Endothelial cell of umbilical vein (primary cell): ENCODE data around the gene SELL.
"Not testable (repeated sequence)": the region's sequence is repeated elsewhere in the genome, so short reads cannot be mapped to it uniquely, and the experiment has no call there.

Experiments
- CTCF ChIP-seq, 2 donors: IDR thresholded peaks; 1 replicate in 1 of 2; 2 replicates in 1 of 2; pipeline ENCODE4 v1.5.1; 2011; ENCODE audit warnings: low read length in 2 of 2, mild to moderate bottlenecking in 2 of 2, moderate library complexity in 2 of 2, control low read depth in 1 of 2, inconsistent platforms in 1 of 2, low read depth in 1 of 2; ENCODE audit not compliant: insufficient read depth in 1 of 2; ENCODE audit errors: extremely low read depth in 1 of 2
- GATA2 ChIP-seq: IDR thresholded peaks from 2 replicates; pipeline ENCODE4 v1.7.0; 2011; ENCODE audit warnings: low read depth, mild to moderate bottlenecking, moderate library complexity, mixed read lengths, low read length; ENCODE audit not compliant: insufficient read length, insufficient read depth

GRCh38 chr1:169667699-169668596 lies 43.5 kb downstream of the SELL start:
- TF ChIP-seq CTCF (IDR thresholded peaks at IDR 0.05; ENCODE audit: extremely low read depth in 1 of 2, insufficient read depth in 1 of 2, low read depth in 1 of 2, low read length in 2 of 2); GATA2: not testable (repeated sequence)
